IMR-90 (cell line): ENCODE measurements around the gene SPOUT1.

Source experiments
- CHD1 ChIP-seq: IDR thresholded peaks from 2 replicates; pipeline ENCODE4 v1.6.1; 2012; ENCODE audit warnings: low read depth, low read length, improper control_type of control experiment
- ELK1 ChIP-seq: fragments of 150-350 bp; IDR thresholded peaks from 2 replicates; pipeline ENCODE4 v1.6.1; 2016; ENCODE audit warnings: low read depth, mild to moderate bottlenecking, low read length, moderate library complexity, borderline replicate concordance
- POLR2A ChIP-seq: IDR thresholded peaks from 2 replicates; pipeline ENCODE4 v1.6.1; 2012; ENCODE audit warnings: mild to moderate bottlenecking, low read depth, low read length
- TF ChIP-seq, protein P1 (sequence below): conservative IDR thresholded peaks from 2 replicates; pipeline ENCODE4 v1.5.1; 2012; ENCODE audit warnings: mild to moderate bottlenecking, low read depth, low read length, improper control_type of control experiment

DNA sequence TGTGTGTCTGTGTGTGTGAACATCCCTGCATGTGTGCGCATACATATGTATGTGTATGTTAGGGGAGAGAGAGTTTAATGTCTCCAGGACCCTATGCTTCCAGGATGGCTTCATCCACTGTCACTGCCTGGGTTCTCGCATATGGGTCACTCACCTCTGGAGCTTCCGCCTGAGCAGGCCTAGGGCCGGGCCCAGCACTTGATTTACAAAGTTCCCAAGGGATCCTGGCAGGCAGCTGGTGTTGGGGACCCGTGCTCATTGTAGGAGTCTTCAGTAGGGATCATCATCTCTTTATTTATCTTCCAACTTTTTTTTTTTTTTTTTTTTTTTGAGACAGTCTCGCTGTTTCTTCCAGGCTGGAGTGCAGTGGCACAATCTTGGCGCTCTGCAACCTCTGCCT lies 29.5 kb downstream of the SPOUT1 start:
- TF ChIP-seq ELK1 (no peak), CHD1 (no peak), POLR2A (no peak)
- TF ChIP-seq, protein P1, sequence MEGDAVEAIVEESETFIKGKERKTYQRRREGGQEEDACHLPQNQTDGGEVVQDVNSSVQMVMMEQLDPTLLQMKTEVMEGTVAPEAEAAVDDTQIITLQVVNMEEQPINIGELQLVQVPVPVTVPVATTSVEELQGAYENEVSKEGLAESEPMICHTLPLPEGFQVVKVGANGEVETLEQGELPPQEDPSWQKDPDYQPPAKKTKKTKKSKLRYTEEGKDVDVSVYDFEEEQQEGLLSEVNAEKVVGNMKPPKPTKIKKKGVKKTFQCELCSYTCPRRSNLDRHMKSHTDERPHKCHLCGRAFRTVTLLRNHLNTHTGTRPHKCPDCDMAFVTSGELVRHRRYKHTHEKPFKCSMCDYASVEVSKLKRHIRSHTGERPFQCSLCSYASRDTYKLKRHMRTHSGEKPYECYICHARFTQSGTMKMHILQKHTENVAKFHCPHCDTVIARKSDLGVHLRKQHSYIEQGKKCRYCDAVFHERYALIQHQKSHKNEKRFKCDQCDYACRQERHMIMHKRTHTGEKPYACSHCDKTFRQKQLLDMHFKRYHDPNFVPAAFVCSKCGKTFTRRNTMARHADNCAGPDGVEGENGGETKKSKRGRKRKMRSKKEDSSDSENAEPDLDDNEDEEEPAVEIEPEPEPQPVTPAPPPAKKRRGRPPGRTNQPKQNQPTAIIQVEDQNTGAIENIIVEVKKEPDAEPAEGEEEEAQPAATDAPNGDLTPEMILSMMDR = no peak
